DND-41 (cell line): ENCODE results near the gene SREBF2.
A peak's percentile ranks its signal among the peaks of the same experiment; 100 is the strongest.

Source experiments
- ATAC-seq: fragments of 200-7000 bp; cut with Tn5 transposase; 3 replicates; pipeline ENCODE4 v1.9.1; 2021; ENCODE audit warnings: low read depth; ENCODE audit not compliant: insufficient read depth
- DNase-seq: peaks from one replicate; pipeline ENCODE4 v3.0.0-alpha.2; 2020
- H2AFZ ChIP-seq: 2 replicates; pipeline ENCODE4 v1.6.0; 2012; ENCODE audit warnings: low read depth, low read length
- H3K27ac ChIP-seq: 2 replicates; pipeline ENCODE4 v1.5.1; 2012; ENCODE audit warnings: low read length, inconsistent platforms
- H3K27me3 ChIP-seq: fragments of 200-600 bp; sonication (generic); 2 replicates; pipeline ENCODE4 v1.6.0; 2012; ENCODE audit warnings: low read length, mild to moderate bottlenecking, inconsistent platforms; ENCODE audit not compliant: insufficient read depth, poor library complexity
- H3K36me3 ChIP-seq: 2 replicates; pipeline ENCODE4 v1.5.1; 2012; ENCODE audit warnings: low read length, inconsistent platforms; ENCODE audit not compliant: insufficient read depth
- H3K4me1 ChIP-seq: 2 replicates; pipeline ENCODE4 v1.5.1; 2012; ENCODE audit warnings: mild to moderate bottlenecking, low read length; ENCODE audit not compliant: insufficient read depth
- H3K4me2 ChIP-seq: 2 replicates; pipeline ENCODE4 v1.6.0; 2012; ENCODE audit warnings: mild to moderate bottlenecking, moderate library complexity, low read length, inconsistent platforms; ENCODE audit not compliant: insufficient read depth
- H3K4me3 ChIP-seq, 2 experiments: fragments of 200-600 bp in 1 of 2; shearing (Covaris generic) in 1 of 2; 2 replicates each; pipeline ENCODE4 v1.5.1; 2012 to 2016; ENCODE audit warnings: inconsistent platforms in 2 of 2, low read length in 2 of 2, mild to moderate bottlenecking in 2 of 2, low read depth in 1 of 2, moderate library complexity in 1 of 2
- H3K79me2 ChIP-seq: 2 replicates; pipeline ENCODE4 v1.6.0; 2012; ENCODE audit warnings: low read length, inconsistent platforms; ENCODE audit not compliant: insufficient read depth
- H3K9ac ChIP-seq: 2 replicates; pipeline ENCODE4 v1.6.0; 2012; ENCODE audit warnings: low read depth, mild to moderate bottlenecking, inconsistent platforms, low read length, moderate library complexity
- H3K9me3 ChIP-seq: 2 replicates; pipeline ENCODE4 v1.5.1; 2012; ENCODE audit warnings: low read length, moderate library complexity, mild to moderate bottlenecking, inconsistent platforms; ENCODE audit not compliant: insufficient read depth, severe bottlenecking
- H4K20me1 ChIP-seq: 2 replicates; pipeline ENCODE4 v1.6.0; 2012; ENCODE audit warnings: low read length; ENCODE audit not compliant: insufficient read depth
- EZH2 ChIP-seq: IDR thresholded peaks from 3 replicates; pipeline ENCODE4 v1.6.1; 2012; ENCODE audit warnings: borderline replicate concordance, low read depth, mild to moderate bottlenecking, moderate library complexity, low read length, inconsistent platforms; ENCODE audit not compliant: severe bottlenecking
- TF ChIP-seq, protein P1 (sequence below): IDR thresholded peaks from 2 replicates; pipeline ENCODE4 v1.5.1; 2012; ENCODE audit warnings: borderline replicate concordance, low read length, moderate library complexity, mild to moderate bottlenecking; ENCODE audit not compliant: poor library complexity, severe bottlenecking; ENCODE audit errors: extremely low read depth

Gene SREBF2

DNA sequence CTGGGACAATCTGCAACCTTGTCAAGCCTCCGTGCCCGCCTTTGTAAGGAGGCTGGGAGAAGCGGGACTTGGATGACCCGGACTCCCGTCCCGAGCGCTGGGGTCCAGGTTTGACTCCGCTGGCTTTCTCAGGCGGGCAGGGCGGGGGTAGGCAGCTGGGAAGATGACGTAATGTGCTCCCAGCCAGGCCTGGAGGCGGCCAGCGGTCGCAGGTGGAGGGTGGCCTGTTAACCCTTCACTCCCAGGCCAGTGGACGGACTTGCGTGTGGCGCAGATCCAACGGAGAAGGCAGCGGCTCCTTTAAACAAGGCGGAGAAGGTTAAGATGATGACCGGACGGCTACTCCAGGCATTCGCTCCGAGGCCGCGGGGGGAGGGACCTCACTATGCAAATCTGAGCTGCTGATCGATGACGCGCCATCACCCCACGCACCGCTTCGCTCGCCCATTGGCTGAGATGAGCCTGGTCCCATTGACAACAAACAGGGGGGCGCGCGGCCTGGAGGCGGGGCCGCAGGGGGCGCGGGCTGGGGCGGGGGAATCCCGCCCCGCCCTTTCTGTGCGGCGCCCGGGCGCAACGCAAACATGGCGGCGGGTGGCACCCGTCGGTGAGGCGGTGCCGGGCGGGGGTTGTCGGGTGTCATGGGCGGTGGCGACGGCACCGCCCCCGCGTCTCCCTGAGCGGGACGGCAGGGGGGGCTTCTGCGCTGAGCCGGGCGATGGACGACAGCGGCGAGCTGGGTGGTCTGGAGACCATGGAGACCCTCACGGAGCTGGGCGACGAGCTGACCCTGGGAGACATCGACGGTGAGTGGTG lies at the start of gene SREBF2:
Gene SREBF2, plus strand, starts transcription at position 553 of the 816 bp plus-strand sequence. Its CDS starts 166 bp downstream, at position 719.
- H4K20me1 ChIP-seq: peaks cover 27% of the 10 kb centered on the region; the same call in 1 of the 2 replicates
- TF ChIP-seq EZH2: no peak
- TF ChIP-seq, protein P1, sequence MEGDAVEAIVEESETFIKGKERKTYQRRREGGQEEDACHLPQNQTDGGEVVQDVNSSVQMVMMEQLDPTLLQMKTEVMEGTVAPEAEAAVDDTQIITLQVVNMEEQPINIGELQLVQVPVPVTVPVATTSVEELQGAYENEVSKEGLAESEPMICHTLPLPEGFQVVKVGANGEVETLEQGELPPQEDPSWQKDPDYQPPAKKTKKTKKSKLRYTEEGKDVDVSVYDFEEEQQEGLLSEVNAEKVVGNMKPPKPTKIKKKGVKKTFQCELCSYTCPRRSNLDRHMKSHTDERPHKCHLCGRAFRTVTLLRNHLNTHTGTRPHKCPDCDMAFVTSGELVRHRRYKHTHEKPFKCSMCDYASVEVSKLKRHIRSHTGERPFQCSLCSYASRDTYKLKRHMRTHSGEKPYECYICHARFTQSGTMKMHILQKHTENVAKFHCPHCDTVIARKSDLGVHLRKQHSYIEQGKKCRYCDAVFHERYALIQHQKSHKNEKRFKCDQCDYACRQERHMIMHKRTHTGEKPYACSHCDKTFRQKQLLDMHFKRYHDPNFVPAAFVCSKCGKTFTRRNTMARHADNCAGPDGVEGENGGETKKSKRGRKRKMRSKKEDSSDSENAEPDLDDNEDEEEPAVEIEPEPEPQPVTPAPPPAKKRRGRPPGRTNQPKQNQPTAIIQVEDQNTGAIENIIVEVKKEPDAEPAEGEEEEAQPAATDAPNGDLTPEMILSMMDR: peak; percentile 14
- peak within 1 kb of the TSS; percentile 89 for H3K9ac ChIP-seq
- peaks cover 33% of the 10 kb centered on the region for H3K36me3 ChIP-seq
- peaks cover 62% of the 10 kb centered on the region for H3K79me2 ChIP-seq
- ATAC-seq: peak; percentile 93
- H3K4me3 ChIP-seq: peak within 1 kb of the TSS; percentile 82 to 83
- H3K27ac ChIP-seq: peak within 1 kb of the TSS; percentile 97
- peak within 1 kb of the TSS; percentile 78 for H3K4me2 ChIP-seq
- H3K4me1 ChIP-seq: peaks cover 49% of the 10 kb centered on the region
- H3K9me3 ChIP-seq: no peaks in the 10 kb centered on the region
- DNase-seq: peak; percentile 100
- H3K27me3 ChIP-seq: no peaks in the 10 kb centered on the region
- H2AFZ ChIP-seq: peak within 1 kb of the TSS; percentile 70

DNA sequence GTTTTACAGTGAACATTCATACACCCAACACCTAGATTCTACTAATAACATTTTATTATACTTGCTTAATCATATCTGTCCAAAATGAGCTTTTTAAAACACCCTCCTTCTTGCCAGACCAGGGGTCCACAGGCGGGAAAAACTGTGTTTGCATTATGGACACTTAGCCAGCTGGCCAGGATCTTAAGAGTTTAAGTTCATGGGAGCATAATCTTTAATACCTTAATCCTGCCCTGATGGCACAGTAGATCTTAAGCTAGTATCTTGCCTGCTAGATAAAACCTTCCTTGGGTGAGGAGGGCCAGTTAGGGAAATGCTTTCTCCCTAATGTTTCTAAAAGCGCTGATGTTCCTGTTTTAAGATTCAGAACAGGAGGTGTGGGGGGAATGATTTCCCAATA lies 45.6 kb upstream of the SREBF2 start:
- Histone ChIP-seq H3K36me3 (no peaks in the 10 kb centered on the region), H4K20me1 (no peaks in the 10 kb centered on the region), H3K4me3 (no peak overlapping the region), H3K79me2 (no peaks in the 10 kb centered on the region), H3K9ac (no peak overlapping the region), H2AFZ (no peak overlapping the region), H3K27ac (no peak overlapping the region), H3K4me1 (no peaks in the 10 kb centered on the region), H3K27me3 (no peaks in the 10 kb centered on the region), H3K4me2 (no peak overlapping the region), H3K9me3 (no peaks in the 10 kb centered on the region)
- no peak for DNase-seq
- TF ChIP-seq, protein P1: no peak
- no peak for TF ChIP-seq EZH2
- ATAC-seq: no peak

DNA sequence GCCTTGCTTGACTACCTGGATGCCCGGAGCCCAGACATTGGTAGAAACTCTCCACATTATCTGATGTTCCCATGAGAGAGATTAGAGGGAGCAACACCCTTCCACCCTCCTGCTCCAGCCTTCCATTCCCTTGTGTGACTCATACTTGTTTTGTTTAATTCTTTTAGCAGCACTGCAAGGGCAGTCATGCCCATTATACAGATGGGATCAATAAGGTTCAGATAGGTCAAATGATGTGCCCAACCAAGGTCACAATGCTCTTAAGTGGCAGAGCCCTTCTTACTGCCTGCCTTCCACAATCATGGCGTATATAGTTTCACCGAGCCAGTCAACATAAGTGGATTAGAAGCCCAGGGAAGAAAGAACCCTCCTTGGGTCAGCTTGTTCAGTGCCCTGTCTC lies 39.0 kb upstream of the SREBF2 start:
- H3K4me1 ChIP-seq: no peaks in the 10 kb centered on the region
- ATAC-seq (no peak), DNase-seq (no peak)
- no peak overlapping the region for H3K9ac ChIP-seq
- no peak for TF ChIP-seq EZH2
- TF ChIP-seq, protein P1: no peak
- no peaks in the 10 kb centered on the region for H3K79me2 ChIP-seq
- H4K20me1 ChIP-seq: no peaks in the 10 kb centered on the region
- no peak overlapping the region for H3K4me2 ChIP-seq
- H3K27me3 ChIP-seq: no peaks in the 10 kb centered on the region
- H3K36me3 ChIP-seq: no peaks in the 10 kb centered on the region
- no peak overlapping the region for H3K27ac ChIP-seq
- H3K4me3 ChIP-seq: no peak overlapping the region
- no peak overlapping the region for H2AFZ ChIP-seq
- H3K9me3 ChIP-seq: no peaks in the 10 kb centered on the region
